Right renal cortex interstitium (tissue), 3 donors: ENCODE measurements around the gene PRKCH. TPM values are rescaled to one million over a fixed set of nuclear protein-coding genes. Genes with fewer than 3 reads are reported as not detected.
"Not testable (repeated sequence)": the region's sequence is repeated elsewhere in the genome, so short reads cannot be mapped to it uniquely, and the experiment has no call there.

Experiments used
- DNase-seq, 3 donors: peaks; one replicate each; pipeline ENCODE4 v3.0.0-alpha.2; 2013; ENCODE audit warnings: low read depth in 3 of 3, low spot score in 2 of 3
- polyA plus RNA-seq, 3 donors: library from polyadenylated mRNA; unstranded; fragments of 120-200 nt; gene quantifications; one replicate each; pipeline ENCODE4 v1.2.1, GENCODE V29; 2013; ENCODE audit not compliant: insufficient read length in 3 of 3

PRKCH gene
- polyA plus RNA-seq, 3 donors: 17.5 to 20.1 (median 18.1) TPM

DNA sequence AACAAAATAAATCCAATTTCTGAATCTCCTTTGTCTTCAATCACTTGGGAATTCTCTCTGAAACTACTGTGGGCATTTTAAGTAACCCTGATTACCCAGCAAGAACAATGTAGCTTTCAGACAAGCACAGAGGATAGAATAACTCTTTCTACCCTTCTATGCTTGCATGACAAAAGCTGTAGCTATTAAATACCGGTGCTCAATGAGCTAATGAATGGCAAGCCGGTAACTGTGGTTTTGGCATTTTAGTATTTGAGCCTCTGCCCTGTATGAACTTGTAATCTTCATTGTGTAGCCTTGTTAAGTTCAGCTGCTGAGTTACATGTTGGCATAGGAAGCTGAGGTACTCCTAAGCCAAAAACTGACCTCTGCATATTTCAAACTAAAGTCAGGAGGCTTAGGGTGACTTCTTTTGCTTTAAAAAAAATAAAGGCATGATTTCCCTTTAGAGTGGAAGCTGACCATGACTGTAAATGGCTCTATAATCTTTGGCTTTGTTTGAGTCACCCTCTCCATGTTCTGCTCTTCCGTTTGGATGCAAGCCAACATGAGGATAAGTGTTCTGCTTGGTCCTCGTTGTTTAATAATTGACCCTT is 202.9 kb downstream of the PRKCH start:
- no peak for DNase-seq

DNA sequence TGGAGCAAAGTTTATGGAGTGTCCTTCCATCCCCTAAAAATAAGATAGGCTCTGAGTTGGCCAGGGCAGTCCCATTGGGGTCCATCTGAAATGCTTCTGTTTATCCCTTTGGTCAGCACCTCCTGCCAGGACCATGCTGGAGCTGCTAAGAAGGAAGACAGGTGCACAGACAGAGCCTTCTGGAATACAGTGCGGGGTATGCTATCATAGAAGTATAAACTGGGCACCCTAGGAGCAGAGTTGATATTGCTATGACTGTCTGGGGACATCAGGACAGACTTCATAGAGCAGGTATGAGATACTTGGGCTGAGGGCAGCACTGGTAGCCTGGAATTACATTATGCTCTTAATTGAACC is 203.5 kb downstream of the PRKCH start:
- DNase-seq: no peak

DNA sequence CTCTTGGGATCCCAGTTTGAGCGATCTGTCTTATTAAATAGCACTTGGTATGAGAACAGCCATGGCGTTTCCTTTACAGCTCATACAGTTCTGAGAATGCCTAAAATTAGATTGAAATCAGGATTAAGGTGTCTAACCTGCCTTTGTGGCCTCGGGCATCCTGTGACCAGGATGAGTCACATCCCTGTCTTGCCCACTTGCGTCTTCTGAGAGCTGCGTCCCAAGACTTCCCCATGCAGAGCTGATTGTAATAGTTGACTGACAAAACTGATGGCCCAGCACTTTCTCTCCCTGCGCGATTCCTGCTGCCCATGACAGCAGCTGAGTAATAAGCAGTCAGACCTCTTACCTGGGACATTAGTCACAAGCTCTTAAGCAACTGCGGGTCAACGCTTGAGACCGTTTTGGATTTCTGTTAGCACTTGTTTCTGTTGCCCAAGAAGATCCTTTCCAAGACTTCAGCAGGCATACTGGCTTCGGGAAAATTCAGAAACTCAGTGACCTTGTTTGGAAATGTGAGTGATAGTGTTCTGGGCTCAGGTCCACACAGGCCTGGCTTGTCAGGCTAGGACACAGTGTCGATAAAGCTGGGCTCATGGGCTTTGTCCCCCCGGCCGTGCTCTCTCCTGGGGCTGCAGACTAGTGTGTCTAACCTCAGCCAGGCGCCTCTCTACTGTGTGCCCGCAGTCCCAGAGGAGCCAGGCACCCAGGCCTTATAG is 204.1 kb downstream of the PRKCH start:
- no peak for DNase-seq

- no peak for DNase-seq
These were observed 205.3 kb downstream of the PRKCH start for GRCh38 chr14:61526405-61527312.

DNA sequence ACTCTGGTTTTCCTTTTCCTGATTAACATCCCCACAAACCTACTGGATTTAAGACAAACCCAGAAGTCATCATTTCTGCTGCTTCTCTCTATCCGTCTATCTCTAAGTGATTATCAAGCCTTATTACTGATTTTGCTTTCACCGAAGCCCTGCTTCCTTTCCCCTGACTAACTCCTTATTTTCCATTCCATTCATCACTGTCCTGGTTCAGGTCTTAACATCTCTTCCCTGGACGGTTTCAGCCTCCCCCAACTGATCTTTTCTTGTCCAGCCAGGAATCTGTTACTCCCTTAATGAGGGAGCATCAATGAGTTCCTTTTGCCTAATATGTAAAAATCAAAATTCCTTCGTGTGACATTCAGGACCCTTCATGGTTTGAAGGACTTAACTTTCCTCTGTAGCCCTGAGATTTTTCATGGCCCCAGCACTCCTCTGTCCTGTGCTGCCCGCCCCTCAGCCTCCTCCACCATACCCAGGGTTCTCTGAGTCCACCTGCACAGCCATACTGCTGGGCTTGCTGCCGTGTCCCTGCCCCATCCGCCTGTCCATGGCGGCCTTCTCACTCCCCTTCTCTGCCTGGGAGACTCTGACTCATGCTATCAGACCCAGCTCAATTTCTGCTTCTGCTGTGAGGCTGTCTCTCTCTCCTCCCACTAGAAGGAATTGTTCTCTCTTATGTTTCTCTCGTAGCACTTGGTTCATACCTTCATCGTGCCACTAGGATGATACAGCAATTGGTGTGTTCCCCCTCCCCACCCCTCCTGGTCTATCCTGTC is 206.1 kb downstream of the PRKCH start:
- no peak for DNase-seq

- no peak for DNase-seq
These were observed 207.2 kb downstream of the PRKCH start for GRCh38 chr14:61528591-61529021.

- not testable (repeated sequence) for DNase-seq
These were observed 208.0 kb downstream of the PRKCH start for GRCh38 chr14:61529360-61529759.

- DNase-seq: no peak
These were observed 208.9 kb downstream of the PRKCH start for GRCh38 chr14:61530296-61530695.

DNA sequence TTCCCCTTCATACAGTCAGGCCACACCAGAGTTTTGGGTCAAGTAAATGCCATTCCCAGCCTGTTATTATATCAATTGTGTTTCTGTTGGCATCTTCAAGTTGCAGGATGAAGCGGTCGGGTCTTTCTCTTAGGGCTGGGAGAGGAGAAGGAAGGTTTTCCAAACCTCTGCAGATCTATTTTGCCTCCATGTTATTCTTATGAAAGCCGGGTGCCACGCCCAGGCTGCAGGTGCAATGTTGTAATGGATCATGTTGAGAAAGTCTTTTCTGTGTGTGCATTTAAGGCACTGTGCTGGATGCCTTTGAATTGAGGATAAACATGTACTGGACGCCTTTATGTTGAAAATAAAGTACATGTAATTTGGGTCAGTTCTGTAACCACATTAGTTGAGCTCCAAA is 209.5 kb downstream of the PRKCH start:
- no peak for DNase-seq

GRCh38 chr14:61531465-61532122 is 210.2 kb downstream of the PRKCH start:
- no peak for DNase-seq

DNA sequence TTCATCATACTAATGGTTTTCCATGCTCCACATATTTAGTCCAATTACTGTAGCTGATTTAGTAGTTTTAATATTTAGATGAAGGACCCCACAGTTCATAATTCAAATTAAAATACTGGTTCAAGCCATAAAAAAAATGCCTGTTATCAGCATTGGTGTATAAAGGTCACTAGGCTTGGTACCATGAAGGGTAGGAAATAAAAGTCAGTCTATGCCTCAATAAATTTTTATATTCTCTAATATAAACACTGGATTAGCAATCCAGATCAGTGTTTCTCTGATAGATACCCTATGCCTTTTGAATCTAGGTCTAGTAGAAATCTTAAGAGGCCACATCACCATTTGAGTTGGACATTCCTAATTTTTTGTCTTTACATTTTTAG is 210.7 kb downstream of the PRKCH start:
- no peak for DNase-seq

- no peak for DNase-seq
These were observed 211.4 kb downstream of the PRKCH start for GRCh38 chr14:61532763-61533162.

DNA sequence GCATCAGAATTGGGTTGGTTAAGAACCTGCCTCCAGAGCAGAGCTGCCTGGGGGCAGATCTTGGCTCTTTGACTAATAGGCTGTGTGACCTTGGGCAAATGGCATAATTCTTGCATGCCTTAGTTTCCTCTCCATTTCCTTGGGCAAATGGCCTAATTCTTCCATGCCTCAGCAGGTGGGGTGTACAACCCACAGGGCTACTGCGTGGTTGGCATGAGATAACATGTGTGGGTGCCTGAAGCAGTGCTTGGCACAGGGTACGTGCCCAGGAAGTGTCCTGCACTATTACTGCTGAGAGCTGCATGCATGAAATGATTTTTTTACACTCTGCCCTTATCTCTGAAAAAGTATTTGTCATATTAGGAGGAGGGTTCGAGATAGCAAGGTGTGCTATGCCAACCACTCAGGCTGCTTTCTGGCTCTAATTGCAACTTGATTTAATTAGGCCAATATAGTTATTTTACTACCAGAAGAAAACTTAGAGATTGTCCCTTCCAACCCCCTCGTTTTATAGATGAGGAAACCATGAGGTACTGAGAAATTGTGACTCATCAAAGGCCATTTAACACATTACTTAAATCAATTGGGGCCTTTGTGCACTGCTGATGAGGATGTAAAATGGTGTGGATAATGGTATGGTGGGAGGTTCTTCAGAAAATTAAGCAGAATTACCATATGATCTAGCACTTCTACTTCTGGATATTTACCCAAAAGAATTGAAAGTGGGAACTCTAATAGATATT is 212.3 kb downstream of the PRKCH start:
- no peak for DNase-seq

- no peak for DNase-seq
These were observed 213.7 kb downstream of the PRKCH start for GRCh38 chr14:61535032-61535431.

GRCh38 chr14:61535458-61535857 is 214.1 kb downstream of the PRKCH start:
- no peak for DNase-seq

DNA sequence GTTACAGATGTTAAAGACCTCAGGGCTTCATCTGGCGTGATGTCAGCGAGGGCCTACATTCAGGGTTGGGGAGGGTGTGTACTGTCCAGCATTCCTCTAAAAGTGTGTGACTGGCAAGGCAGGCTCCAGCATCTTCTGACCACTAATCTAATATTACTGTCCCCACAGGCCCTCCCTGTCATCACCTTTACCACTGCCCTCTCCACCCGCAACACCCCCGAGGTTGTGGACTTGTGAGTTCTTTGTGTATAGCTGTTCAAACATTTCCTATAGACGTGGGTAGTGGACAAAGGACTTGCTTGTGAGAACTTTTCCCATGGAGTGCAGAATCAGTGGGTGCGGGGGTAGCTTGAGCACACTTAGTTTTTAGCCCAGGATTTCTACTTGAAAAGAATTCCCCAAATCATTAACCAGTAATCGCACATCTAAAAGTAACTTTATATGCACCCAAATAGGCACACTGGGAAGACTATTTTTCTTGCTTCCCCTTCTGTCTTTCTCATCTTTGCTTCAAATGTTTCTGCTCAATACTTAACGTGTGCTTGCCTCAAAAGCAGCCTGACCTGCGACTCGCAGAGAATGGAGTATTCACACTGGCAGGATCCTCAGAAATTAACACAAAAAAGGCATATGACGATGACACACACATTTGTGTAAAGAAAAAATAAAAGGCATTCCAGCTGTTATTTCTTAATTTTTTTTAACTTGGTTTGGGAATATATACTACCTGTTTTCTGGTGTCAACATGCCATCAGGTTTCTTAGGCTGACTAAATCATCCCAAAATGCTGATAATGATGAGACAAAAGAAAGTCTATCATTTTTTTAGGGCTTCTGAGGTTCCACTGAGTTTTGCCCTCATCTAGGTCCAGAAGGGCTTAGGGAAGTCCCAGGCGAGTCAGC is 215.5 kb downstream of the PRKCH start:
- no peak for DNase-seq

DNA sequence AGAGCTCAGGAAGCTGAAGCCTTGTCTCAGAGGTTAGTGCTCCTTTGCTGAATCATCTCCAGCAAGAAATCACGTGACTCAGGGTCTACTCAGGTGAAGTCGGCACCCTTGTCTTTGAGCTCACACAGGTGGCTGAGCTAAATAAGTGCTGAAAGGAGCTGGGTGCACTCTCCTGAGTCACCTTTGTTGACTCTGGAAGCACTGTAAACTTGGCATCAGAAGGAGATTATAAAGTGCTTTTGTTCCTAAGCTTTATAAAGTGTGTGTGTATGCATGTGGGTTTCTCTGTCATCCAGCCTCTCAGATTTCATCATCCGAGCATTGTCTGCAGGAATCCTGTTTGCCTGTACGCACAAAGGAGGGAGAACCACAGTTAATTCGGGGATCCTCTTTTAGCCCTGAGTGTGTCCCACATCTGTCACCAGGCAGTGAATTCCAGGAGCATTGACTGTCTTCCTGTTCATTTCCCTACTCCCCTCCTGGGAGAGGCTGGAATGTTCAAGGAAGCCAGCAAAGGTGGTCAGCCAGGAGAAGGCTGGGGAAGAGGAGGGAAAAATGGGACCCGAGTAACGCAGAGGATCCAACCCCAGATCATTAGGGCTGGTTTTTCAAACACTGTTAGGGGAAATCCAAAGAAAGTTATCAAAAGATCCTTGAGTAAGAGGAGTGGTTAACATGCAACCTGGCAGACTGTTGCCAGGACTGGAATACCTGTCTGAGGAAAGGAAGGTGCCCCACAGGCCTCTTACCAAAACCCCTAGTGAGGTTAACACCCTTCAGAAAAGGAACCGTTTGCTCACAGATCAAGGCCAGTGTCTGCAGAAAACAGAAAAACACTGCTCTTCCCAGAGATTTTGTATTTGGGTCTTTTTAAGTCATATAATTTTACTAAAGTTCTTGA is 216.4 kb downstream of the PRKCH start:
- DNase-seq: no peak
